Jurkat, Clone E6-1 (cell line): ENCODE data around the gene CRYBG2.
"Not testable (repeated sequence)": the region's sequence is repeated elsewhere in the genome, so short reads cannot be mapped to it uniquely, and the experiment has no call there.

ENCODE experiments used
- DNase-seq: peaks from one replicate; pipeline ENCODE4 v3.0.0-alpha.2; 2011; ENCODE audit warnings: low read depth, low spot score
- H3K4me3 ChIP-seq: 2 replicates; pipeline ENCODE4 v1.5.1; 2011; ENCODE audit warnings: mild to moderate bottlenecking, low read length, control low read depth, moderate library complexity

The CRYBG2 gene

DNA sequence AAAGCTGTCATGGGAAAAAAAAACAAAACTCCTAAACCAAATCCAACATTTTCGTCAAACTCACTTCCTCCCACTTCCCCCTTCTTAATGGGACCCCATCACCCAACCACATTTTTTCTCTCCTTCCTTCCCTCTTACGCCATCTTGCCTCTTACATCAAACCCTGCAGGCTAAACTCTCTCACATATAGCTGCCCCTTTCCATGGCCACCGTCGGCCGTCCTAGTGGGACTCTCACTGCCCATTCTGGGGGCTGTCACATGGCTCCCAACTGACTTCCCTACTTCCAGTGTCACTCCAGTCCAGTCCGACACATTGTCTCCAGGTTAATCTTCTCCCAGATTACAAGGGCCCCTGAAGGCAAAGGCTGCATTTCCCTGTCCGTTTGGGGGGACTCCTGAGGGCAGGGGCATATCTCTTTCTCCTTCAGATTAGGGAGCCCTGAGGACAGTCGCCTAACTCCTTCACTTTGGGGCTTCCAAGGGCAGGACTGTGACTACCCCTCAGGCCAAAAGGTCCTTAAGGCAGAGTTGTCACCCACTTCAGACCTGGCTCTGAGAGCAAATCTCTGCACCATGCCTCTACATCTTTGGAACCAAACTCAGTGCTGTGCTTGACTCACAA is 48.2 kb downstream of the CRYBG2 start:
- DNase-seq = no peak
- peak overlapping the region; percentile 92 for H3K4me3 ChIP-seq

DNA sequence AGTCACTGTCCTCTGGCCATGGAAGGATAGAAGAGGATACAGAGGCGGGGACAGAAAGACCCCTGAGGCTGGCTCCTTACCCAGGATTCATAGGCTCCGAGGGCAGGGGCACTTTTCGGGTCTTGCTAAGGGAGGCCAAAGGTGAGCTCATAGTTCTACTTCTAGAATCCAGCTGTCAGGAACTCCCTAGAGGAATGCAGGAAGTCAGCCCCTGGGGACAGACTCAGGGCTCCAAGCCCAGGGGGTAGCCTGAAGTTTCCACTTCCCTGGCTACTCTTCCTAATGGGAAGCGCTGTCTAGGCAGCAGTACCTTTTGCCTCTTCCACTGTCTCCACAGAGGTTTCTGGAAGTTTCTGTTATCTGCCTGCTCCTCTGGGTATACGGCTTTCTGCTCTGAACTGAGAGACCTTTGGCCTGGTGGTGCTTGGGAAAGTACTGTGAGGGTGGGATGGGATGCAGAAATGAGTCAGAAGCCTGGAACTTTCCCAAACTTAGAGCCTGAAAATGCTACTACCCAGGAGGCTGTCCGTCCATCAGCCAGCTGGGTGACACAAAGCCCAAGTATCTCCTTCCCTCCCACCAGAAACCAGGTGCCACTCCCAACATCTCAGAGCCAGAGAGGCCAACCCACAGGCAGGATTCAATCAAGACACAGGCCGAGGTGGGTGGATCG is 51.1 kb downstream of the CRYBG2 start:
- DNase-seq = no peak
- H3K4me3 ChIP-seq = no peak overlapping the region

DNA sequence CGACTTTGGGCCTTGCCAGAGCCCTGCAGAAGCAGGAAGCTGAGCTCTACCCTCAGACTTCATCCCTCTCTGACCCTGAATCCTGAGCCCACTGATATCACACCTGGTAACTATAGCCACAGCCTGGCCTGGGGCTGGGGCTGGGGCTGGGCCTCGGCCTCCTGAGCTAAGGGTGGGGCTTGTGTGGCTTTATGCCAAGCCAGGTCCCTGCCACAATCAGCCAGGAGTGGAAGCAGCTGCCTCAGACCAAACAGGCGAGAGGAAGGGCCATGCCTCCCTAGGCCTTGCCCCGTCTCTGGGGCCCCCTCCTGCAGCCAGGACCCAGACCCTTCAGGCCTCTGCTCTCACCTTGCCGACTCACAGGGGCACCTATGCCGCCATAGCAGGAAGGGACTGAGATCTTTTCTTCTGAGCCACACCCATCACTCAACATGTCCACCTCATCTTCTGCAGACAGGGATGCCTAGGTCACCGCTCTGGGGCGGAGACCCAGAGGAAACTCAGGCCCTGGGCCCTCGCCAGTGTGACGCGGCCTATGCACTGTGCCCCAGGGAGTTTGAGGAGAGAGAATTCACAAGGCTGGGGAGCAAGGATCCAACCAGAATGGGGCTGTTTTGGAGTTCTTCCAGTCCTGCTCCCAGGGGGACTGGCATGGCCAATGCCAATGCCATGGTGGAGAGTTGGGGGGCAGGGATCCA is 53.2 kb downstream of the CRYBG2 start:
- H3K4me3 ChIP-seq = no peak overlapping the region
- no peak for DNase-seq

- no peak for DNase-seq
- H3K4me3 ChIP-seq = no peak overlapping the region
Measured at GRCh38 chr1:26297791-26298124, 56.2 kb downstream of the CRYBG2 start.

- H3K4me3 ChIP-seq = no peak overlapping the region
- DNase-seq = no peak
Measured at GRCh38 chr1:26297057-26297790, 56.7 kb downstream of the CRYBG2 start.

DNA sequence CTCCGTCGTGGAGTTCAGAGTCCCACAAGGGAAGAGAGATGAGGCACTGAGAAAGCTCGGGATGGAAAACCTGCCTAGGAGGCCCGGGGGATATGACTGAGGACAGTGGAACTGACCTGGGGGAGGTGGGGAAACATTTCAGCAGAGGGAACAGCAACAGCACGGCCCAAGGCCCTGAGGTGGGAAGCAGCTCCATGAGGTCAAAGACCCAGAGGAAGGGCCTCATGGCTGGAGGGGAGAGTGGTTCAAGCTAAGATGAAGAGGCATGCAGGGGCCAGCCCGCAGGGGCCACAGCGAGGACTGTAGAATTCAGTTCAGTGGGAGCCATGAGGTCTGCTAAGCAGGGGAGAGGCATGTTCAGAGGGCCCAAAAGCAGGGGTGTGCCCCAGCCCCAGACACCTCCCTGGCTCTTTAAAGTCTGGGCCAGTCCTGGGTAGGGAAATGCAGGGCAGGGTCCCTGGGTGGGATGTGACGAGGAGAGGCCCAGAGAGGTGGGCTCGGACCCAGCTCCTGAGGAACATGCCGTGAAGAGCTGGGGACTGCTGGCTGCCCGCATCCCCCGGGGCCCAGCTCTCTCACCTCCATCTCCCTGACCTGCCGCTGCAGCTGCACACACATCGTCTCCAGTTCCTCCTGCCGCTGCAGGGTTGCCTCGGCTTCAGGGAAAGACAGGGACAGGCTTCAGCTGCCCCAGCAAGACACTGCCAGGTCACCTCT is 57.4 kb downstream of the CRYBG2 start:
- H3K4me3 ChIP-seq = no peak overlapping the region
- DNase-seq = no peak

DNA sequence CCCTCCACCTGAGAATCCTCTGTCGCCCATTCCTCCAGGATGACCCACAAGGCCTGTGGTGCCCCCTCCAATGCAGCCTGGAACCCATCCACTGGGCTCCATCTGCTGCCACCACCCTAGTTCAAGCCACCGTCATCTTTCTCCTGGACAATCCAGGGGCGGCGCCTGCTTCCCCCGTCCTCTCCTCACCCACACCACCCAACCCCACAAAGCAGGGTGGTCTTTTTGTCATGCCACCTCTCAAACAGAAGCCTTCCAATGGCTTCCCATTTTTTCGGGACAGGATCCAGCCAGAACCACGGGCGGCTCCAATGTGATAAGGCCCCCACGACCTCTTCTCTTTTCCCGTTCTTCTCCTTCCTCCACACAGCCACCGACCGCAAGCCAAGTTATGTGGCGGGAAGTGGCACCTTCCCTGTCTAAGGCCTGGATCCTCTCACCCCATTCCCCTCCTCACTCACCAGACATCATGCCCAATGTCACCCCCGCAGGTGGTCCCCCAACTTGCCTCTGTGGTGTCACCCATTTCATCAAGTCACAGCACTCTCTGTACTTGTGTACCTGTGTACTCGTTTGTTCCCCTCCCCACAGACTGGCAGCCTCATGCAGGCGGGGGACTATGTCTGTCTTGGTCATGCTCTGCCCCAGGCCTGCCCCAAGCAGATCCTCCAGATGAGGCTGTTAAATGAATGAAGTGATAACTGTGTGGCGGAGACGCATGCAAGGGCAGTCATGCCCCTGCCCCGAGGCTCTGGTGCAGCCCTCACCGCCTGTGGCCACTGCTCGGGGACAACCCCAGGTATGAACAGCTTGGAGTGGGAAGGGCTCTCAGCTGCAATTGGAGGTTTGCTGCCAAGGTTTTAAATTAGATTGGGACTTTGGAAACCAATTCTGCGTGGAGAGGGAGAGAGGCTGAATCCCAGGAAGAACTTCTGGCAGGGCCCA is 58.5 kb downstream of the CRYBG2 start:
- no peak for DNase-seq
- H3K4me3 ChIP-seq = no peak overlapping the region

DNA sequence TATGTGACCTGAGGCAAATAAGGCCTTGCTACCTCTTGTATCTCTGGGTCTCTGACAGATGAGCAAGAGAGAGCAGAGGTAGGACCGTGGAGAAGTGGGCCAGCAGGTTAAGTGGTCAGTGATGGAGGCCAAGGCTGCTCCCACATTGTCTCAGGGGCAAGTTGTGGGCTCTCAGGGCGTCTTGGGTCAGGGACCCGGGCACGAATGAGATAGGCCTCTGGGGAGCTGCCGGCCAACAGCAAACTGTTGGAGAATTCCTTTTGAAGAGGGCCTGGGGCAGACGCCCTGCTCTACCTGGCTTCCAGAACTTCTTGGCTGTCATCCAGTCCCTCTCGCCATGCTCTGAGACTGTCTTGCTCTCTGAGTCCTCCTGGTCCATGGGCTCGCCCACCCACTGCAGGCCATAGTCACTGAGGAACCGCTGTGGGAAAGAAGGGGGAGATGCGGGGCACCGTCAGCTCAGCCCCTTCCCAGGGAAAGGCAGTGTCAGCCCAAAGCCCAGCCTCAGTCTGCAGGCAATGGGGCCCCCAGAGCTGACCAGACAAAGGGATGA is 59.9 kb downstream of the CRYBG2 start:
- DNase-seq = no peak
- H3K4me3 ChIP-seq = no peak overlapping the region

DNA sequence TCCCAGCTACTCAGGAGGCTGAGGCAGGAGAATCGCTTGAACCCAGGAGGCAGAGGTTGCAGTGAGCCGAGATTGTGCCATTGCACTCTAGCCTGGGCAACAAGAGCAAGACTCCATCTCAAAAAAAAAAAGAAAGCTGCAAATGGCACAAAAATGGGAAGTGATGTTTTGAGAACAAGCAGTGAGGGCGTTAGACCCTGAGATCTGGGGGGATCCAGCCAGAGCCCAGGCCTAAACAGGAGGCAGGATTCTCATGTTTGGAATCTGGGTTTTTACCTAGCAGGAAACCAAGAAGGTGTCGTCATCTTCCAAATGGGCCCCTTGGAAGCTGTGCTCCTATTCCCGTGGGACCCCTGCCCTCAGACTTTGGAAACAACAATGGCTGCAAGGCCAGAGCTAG is 61.2 kb downstream of the CRYBG2 start:
- H3K4me3 ChIP-seq, DNase-seq: not testable (repeated sequence)

- H3K4me3 ChIP-seq = no peak overlapping the region
- no peak for DNase-seq
Measured at GRCh38 chr1:26291939-26292338, 62.0 kb downstream of the CRYBG2 start.

GRCh38 chr1:26291433-26291832 is 62.5 kb downstream of the CRYBG2 start:
- DNase-seq = no peak
- no peak overlapping the region for H3K4me3 ChIP-seq

DNA sequence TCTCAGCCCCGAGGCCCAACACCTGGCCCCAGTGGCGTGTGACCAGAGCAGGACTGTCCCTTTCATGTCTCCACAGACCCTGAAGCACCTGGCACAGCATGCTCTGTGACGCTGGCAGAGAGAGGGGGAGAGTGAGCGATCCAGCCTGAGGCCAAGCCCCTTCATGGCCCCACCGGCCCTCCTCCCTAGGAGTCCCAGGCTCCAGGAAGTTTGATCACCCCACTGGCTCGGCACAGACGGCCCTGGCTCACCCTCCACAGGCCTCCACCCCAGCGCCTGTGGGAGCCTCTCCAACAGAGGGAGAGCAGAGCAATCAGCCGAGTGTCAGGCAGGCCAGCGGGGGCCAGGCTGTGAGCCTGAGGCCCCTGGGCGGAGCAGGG is 63.1 kb downstream of the CRYBG2 start:
- no peak overlapping the region for H3K4me3 ChIP-seq
- no peak for DNase-seq

DNA sequence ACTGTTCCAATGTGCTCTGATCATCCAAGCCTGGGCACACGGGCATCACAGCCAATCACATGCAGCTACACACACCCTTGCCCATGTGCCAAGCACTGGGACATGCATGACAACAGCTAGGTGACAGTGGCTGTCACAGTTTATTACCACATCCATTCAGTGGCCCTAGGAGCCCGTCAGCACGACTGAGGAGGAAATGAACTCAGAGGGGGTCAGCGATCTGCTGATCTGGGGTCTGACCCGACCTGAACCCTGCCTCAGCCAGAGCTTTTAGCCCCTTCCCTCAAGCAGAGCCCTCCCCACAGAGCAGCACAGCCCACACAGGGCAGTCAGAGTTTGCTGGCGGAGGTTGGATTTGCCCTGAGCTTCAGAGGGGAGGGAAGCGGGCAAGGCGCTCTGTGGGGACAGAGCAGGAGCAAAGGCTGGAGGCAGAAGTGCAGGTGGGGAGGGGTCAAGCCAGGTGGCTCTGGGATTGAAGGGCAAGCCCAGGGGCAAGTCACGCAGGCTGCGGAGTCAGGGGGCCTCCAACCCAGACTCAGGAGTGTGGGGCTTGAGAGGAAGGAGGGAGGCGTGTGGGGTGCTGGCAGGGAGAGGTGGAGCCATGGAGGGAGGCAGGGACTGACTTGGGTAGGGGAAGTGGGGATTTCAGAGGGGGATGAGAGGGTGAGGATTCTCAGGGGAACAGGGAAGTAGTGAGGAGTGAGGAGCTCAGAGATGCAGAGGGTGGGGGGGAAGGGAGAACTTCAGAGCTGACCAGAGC is 63.6 kb downstream of the CRYBG2 start:
- no peak for DNase-seq
- H3K4me3 ChIP-seq = no peak overlapping the region; the same call in 1 of the 2 replicates

- peak; percentile 80 for DNase-seq
- H3K4me3 ChIP-seq = peak overlapping the region; percentile 11
Measured at GRCh38 chr1:26289158-26290059, 64.5 kb downstream of the CRYBG2 start.

DNA sequence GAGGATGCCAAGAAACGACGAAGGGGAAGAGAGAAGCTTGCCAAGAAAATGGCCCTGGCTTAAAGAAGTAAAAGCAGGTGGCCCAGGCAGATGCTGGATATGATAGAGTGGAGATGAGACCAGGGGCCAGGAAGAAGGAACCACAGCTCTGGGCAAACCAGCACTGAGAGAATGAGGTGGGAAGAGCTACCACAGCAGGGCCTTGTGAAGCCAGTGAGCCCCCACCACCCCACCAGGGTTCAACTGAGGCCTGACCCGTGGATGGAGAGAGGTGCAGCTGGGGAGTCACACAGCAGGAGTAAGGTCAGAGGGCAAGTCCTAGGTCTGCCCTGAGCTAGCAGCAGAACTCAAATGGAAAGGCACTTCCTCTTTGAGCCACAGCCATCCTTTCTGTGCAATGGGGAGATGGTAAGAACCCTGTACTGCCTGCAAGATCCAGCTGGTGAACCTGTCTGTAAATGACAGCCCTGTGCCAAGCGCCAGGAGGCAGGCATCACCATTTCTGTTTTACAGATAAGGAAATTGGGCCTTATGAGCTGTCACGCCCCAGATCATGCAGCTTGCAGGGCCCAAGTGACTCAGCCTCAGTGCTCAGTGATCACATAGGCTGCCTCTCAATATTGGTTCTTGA is 65.5 kb downstream of the CRYBG2 start:
- DNase-seq = peak; percentile 76
- H3K4me3 ChIP-seq = peak overlapping the region; percentile 13

DNA sequence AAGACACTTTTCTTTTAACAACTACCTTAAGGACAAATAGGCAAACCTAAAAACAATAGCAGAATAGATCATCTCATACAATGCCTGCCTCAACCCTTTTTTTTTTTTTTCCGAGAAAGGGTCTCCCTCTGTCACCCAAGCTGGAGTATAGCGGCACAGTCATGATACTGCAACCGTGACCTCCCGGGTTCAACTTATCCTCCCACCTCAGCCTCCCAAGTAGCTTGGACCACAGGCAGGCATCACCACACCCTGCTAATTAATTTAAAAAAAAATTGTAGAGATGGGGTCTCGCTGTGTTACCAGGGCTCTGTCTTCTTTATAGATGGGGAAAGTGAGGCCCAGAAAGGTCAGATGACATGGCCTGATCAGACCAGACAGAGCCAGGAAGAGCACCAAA is 66.1 kb downstream of the CRYBG2 start:
- H3K4me3 ChIP-seq = peak overlapping the region; percentile 13
- DNase-seq = no peak
